ENCODE results near the gene PTPRZ1. TPM values are rescaled to one million over a fixed set of nuclear protein-coding genes. Genes with fewer than 3 reads are reported as not detected.

The PTPRZ1 gene
- total RNA-seq, 1 donor from 2014 or later: 1.9 TPM

DNA sequence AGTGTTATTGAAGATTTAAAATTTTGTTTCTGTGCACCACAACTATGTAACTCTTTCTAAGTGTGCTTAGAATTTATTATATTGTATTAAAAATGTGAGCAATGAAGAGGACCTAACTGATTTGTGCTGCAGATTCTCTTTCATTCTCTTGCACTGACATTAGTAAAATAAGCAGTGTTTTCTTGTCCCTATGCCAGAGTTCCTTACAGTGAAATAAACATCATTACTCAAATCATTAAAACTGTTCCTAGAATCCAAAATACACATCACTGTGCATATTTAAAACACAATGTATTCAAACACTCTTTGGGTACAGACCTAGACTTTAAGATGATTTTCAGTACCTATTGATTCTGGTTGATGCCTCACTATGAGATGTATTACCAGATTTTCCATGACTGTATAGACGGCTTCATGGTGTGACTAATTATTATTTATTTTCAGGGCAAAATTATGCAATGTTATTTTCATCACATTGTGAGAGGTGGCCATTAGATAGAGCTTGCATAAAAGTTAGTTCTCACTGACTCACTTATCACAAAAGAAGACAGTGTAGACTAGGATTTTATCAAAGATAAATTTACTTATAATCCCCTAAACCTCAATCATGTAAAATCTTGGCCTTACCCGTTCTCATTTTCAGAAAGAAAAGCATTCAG, 93.4 kb downstream of the PTPRZ1 start:
- no peak overlapping the region for H3K27ac ChIP-seq
- no peaks in the 10 kb centered on the region for H3K36me3 ChIP-seq
- intact Hi-C loops (cut with DNase I): no loop called here
- no peaks in the 10 kb centered on the region for H3K9me3 ChIP-seq
- H3K27me3 ChIP-seq (ENCODE audit: low read depth): no peaks in the 10 kb centered on the region
- TF ChIP-seq, protein P1, sequence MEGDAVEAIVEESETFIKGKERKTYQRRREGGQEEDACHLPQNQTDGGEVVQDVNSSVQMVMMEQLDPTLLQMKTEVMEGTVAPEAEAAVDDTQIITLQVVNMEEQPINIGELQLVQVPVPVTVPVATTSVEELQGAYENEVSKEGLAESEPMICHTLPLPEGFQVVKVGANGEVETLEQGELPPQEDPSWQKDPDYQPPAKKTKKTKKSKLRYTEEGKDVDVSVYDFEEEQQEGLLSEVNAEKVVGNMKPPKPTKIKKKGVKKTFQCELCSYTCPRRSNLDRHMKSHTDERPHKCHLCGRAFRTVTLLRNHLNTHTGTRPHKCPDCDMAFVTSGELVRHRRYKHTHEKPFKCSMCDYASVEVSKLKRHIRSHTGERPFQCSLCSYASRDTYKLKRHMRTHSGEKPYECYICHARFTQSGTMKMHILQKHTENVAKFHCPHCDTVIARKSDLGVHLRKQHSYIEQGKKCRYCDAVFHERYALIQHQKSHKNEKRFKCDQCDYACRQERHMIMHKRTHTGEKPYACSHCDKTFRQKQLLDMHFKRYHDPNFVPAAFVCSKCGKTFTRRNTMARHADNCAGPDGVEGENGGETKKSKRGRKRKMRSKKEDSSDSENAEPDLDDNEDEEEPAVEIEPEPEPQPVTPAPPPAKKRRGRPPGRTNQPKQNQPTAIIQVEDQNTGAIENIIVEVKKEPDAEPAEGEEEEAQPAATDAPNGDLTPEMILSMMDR (IDR thresholded peaks at IDR 0.05): no peak
- ATAC-seq (no peak), DNase-seq (no peak)
- H3K4me1 ChIP-seq: no peaks in the 10 kb centered on the region
- no peak overlapping the region for H3K4me3 ChIP-seq

DNA sequence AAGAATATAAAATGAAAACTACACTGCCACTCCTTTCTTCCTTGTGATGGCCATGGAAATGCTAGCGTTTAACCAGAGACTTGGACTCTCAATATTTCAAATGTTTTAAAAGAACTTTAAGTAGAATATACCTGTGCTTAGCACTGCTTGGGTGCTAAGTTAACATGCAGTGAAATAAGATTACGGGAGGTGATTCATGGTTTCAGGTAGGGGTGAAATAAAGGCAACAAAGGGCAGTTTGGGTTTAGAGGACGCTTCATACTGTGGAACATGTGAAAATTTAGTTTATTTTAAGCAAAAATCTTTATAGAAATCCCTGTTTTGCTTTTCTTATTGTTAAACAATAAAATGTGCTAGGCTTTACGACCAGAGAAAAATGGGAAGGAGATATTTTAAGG, 94.0 kb downstream of the PTPRZ1 start:
- Histone ChIP-seq H3K4me3 (no peak overlapping the region), H3K9me3 (no peaks in the 10 kb centered on the region), H3K36me3 (no peaks in the 10 kb centered on the region), H3K4me1 (no peaks in the 10 kb centered on the region), H3K27me3 (ENCODE audit: low read depth) (no peaks in the 10 kb centered on the region), H3K27ac (no peak overlapping the region)
- TF ChIP-seq, protein P1 (IDR thresholded peaks at IDR 0.05): no peak
- intact Hi-C loops (cut with DNase I): no loop called here
- ATAC-seq (no peak), DNase-seq (no peak)

DNA sequence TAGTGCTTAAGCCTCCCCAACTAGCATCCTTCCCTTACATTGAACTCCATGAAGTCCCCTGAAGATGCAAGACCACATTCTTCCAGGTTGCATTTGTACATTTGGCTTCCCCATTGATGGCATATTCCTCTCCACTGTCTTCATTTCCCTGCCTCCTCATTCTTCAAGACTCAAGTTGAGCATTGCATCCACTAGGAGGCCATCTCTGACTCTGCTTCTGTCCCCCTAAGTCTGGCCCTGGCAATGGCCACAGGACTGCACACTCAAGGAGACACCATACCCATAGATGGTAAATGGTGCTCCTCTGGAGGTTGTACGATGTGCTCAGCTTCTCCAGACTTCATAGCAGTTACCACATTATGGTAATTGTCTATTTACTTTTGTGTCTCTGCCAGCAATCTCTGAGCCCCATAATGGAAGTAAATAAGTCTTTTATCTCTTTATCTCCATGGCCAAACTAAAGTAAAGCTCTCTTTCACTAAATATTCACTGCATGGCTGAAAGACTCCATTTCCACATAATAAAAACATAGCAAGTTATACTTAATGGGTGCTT, 112.6 kb downstream of the PTPRZ1 start:
- TF ChIP-seq, protein P1 (IDR thresholded peaks at IDR 0.05): no peak
- Histone ChIP-seq H3K4me1 (no peaks in the 10 kb centered on the region), H3K27ac (no peak overlapping the region), H3K4me3 (no peak overlapping the region), H3K36me3 (no peaks in the 10 kb centered on the region), H3K27me3 (ENCODE audit: low read depth) (no peaks in the 10 kb centered on the region), H3K9me3 (no peaks in the 10 kb centered on the region)
- no peak for DNase-seq
- no peak for ATAC-seq
- intact Hi-C loops (cut with DNase I): no loop called here

DNA sequence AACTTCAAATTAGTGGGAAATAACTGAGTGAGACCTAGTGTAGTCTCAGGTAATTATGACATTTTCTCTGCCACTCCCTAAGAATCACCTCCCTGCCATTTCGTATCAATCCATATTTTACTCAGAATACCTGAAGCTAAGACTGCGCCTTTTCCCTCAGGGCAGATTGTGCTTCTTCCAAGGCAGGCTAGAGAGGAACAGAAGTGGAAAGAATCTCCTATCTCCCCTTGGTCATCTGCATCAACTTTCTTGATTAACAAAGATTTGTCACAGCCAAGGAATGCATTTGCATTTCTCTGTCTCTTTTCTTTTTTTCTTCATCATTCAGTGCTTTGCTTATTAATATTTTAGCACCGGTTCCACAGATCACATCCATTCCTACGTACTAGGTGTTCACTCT, 119.1 kb downstream of the PTPRZ1 start:
- H3K9me3 ChIP-seq: no peaks in the 10 kb centered on the region
- H3K27ac ChIP-seq: no peak overlapping the region
- TF ChIP-seq, protein P1 (IDR thresholded peaks at IDR 0.05): no peak
- intact Hi-C loops (cut with DNase I): no loop called here
- no peaks in the 10 kb centered on the region for H3K36me3 ChIP-seq
- no peaks in the 10 kb centered on the region for H3K4me1 ChIP-seq
- ATAC-seq: no peak
- no peak overlapping the region for H3K4me3 ChIP-seq
- H3K27me3 ChIP-seq (ENCODE audit: low read depth): no peaks in the 10 kb centered on the region
- no peak for DNase-seq

DNA sequence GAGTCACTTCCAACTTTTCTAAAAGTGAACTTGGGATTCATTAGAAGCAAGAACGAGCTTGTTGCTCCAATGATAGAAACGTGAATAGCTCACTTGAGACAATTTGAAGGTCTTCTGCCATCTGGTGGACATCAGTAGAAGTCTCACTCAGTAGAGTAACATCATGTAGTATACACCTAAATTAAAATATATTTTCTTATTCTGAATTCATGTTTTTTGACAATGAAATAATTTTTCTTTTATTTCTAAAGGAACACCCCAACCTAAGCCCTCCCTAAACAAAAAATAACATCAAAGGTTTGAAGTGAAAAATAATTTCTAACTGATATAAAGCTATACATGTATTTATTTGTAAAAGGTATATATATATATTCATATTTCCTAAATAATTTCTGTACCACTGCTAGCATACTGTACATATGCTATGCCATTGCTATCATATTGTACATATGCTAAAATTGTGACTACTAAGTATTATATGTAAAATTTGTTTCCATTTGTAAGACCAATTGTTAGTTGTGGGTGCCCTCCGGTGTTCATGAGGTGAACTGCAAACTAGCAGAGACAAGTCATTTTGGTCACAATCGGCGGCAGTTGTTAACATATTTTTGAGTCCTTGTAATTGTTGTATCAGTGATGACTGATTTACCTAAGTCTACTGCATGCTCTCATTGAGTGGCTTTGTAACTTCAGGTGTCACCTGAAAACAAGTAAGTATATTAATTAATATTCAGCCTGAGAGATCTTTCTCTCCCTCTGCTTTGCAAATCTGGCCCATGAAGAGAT, 121.9 kb downstream of the PTPRZ1 start:
- H3K27ac ChIP-seq: no peak overlapping the region
- DNase-seq: no peak
- no peaks in the 10 kb centered on the region for H3K36me3 ChIP-seq
- H3K9me3 ChIP-seq: no peaks in the 10 kb centered on the region
- H3K4me3 ChIP-seq: no peak overlapping the region
- ATAC-seq: peak; percentile 70 to 89
- TF ChIP-seq, protein P1 (IDR thresholded peaks at IDR 0.05): peak; percentile 54
- H3K4me1 ChIP-seq: no peaks in the 10 kb centered on the region
- intact Hi-C loops (cut with DNase I): no loop called here
- H3K27me3 ChIP-seq (ENCODE audit: low read depth): no peaks in the 10 kb centered on the region
